Panc1 (cell line): ENCODE measurements around the gene SH3BP2. TPM values are rescaled to one million over a fixed set of nuclear protein-coding genes. Genes with fewer than 3 reads are reported as not detected.

Experiments used
- ATAC-seq: fragments of 200-7000 bp; cut with Tn5 transposase; 2 replicates; pipeline ENCODE4 v1.9.1; 2020; ENCODE audit warnings: mild to moderate bottlenecking, moderate library complexity
- BruUV-seq: library from RNA; stranded (reverse); fragments of 400-500 nt; replicated peaks from 2 replicates; lab custom pipeline; 2021; lab: Mats Ljungman, UMichigan
- CTCF ChIA-PET: fragments of 300-600 bp; sonication (Branson Sonifier 250); formaldehyde crosslinking; loops from one replicate; lab custom pipeline; 2022; ENCODE audit warnings: antibody characterized with exemption; lab: Charles Lee
- POLR2A ChIA-PET: fragments of 300-600 bp; sonication (Branson Sonifier 250); formaldehyde crosslinking; loops from one replicate; lab custom pipeline; 2022; ENCODE audit warnings: antibody characterized with exemption; lab: Charles Lee
- DNase-seq: peaks from one replicate; pipeline ENCODE4 v3.0.0-alpha.2; 2010; ENCODE audit warnings: low read depth, low spot score
- H3K27ac ChIP-seq: 2 replicates; pipeline ENCODE4 v1.5.1; 2011; ENCODE audit warnings: mild to moderate bottlenecking, low read length, inconsistent platforms
- H3K27me3 ChIP-seq: fragments of 200-500 bp; sonication (Bioruptor generic); 2 replicates; pipeline ENCODE4 v1.6.0; 2014; ENCODE audit warnings: low read length, inconsistent platforms; ENCODE audit not compliant: control insufficient read depth, insufficient read depth
- H3K36me3 ChIP-seq: fragments of 200-500 bp; sonication (Bioruptor generic); 2 replicates; pipeline ENCODE4 v1.5.1; 2014; ENCODE audit warnings: inconsistent platforms, mild to moderate bottlenecking, low read length, moderate library complexity; ENCODE audit not compliant: control insufficient read depth, insufficient read depth
- H3K4me1 ChIP-seq: 2 replicates; pipeline ENCODE4 v1.5.1; 2011; ENCODE audit warnings: inconsistent platforms, mild to moderate bottlenecking, low read length, moderate library complexity; ENCODE audit not compliant: control insufficient read depth, insufficient read depth
- H3K4me3 ChIP-seq, 2 experiments: 2 replicates each; pipeline ENCODE4 v1.5.1; 2011 to 2012; ENCODE audit warnings: low read depth in 2 of 2, low read length in 2 of 2, mild to moderate bottlenecking in 2 of 2, inconsistent platforms in 1 of 2, moderate library complexity in 1 of 2
- H3K9me3 ChIP-seq: fragments of 200-500 bp; sonication (Bioruptor generic); 2 replicates; pipeline ENCODE4 v1.5.1; 2014; ENCODE audit warnings: low read depth, mild to moderate bottlenecking, inconsistent platforms, low read length, moderate library complexity; ENCODE audit not compliant: control insufficient read depth, insufficient read depth
- POLR2AphosphoS5 ChIP-seq: IDR thresholded peaks from 2 replicates; pipeline ENCODE4 v1.6.1; 2012; ENCODE audit warnings: mild to moderate bottlenecking, low read depth, low read length, moderate library complexity
- SIN3A ChIP-seq: IDR thresholded peaks from 2 replicates; pipeline ENCODE4 v1.6.1; 2012; ENCODE audit warnings: low read depth, mild to moderate bottlenecking, low read length, moderate library complexity, borderline replicate concordance; ENCODE audit not compliant: insufficient read depth
- TCF7L2 ChIP-seq: IDR thresholded peaks from 2 replicates; pipeline ENCODE4 v1.6.1; 2011; ENCODE audit warnings: mild to moderate bottlenecking, low read depth, low read length, inconsistent platforms
- in situ Hi-C: cut with HindIII; loops from 2 replicates; pipeline ENCODE4 v1.10.0; 2016; ENCODE audit warnings: low sequenced_read_pairs, low pct_unique_long_range_greater_than_20kb
- intact Hi-C: fragments of 100-400 bp; cut with micrococcal nuclease; formaldehyde crosslinking; loops from one replicate; pipeline ENCODE4 v1.10.0; 2022; ENCODE audit not compliant: unreplicated experiment
- total RNA-seq: library from RNA; stranded (reverse); gene quantifications from one replicate; pipeline ENCODE4 v1.2.1, GENCODE V29; 2021; ENCODE audit not compliant: unreplicated experiment
- TF ChIP-seq, protein P1 (sequence below): fragments of 450-650 bp; IDR thresholded peaks from 2 replicates; pipeline ENCODE4 v1.5.1; 2017; ENCODE audit warnings: mild to moderate bottlenecking
- TF ChIP-seq, protein P2 (sequence below), 2 experiments: IDR thresholded peaks; 2 replicates each; pipeline ENCODE4 v1.6.1; 2011 to 2012; ENCODE audit warnings: low read depth in 2 of 2, control low read depth in 1 of 2, low read length in 1 of 2, mild to moderate bottlenecking in 1 of 2, moderate library complexity in 1 of 2; ENCODE audit not compliant: insufficient read depth in 1 of 2

Gene SH3BP2
- total RNA-seq, 1 experiment from 2014 or later, result 93.4 TPM

DNA sequence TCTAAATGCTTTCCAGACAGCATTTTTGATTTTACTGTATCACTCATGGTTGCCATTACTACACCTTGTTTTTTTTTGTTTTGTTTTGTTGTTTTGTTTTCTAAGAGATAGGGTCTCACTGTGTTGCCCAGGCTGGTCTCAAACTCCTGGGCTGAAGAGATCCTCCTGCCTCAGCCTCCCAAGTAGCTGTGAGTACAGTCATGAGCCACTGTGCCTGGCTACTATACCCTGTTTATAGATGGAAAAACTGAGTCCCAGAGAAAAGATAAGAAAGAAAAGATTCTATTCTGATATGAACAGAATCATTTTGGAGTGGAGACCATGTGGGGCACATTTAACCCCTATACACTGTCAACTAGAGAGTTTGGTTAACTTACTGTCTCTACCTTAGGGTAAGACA lies 70.8 kb downstream of the SH3BP2 start:
- POLR2A ChIA-PET, result interaction anchor here (0.6 kb wide), 1 partner anchor 8 kb away, joined by 6 read pairs; no protein-coding TSS in a partner anchor
- H3K36me3 ChIP-seq, result no peaks in the 10 kb centered on the region
- in situ Hi-C loops (no loop called here), intact Hi-C loops (no loop called here)
- CTCF ChIA-PET, result no interaction called here
- no peak for TF ChIP-seq TCF7L2
- no peak for TF ChIP-seq SIN3A
- TF ChIP-seq, protein P1, sequence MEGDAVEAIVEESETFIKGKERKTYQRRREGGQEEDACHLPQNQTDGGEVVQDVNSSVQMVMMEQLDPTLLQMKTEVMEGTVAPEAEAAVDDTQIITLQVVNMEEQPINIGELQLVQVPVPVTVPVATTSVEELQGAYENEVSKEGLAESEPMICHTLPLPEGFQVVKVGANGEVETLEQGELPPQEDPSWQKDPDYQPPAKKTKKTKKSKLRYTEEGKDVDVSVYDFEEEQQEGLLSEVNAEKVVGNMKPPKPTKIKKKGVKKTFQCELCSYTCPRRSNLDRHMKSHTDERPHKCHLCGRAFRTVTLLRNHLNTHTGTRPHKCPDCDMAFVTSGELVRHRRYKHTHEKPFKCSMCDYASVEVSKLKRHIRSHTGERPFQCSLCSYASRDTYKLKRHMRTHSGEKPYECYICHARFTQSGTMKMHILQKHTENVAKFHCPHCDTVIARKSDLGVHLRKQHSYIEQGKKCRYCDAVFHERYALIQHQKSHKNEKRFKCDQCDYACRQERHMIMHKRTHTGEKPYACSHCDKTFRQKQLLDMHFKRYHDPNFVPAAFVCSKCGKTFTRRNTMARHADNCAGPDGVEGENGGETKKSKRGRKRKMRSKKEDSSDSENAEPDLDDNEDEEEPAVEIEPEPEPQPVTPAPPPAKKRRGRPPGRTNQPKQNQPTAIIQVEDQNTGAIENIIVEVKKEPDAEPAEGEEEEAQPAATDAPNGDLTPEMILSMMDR, result no peak
- TF ChIP-seq POLR2AphosphoS5, result no peak
- TF ChIP-seq, protein P2, sequence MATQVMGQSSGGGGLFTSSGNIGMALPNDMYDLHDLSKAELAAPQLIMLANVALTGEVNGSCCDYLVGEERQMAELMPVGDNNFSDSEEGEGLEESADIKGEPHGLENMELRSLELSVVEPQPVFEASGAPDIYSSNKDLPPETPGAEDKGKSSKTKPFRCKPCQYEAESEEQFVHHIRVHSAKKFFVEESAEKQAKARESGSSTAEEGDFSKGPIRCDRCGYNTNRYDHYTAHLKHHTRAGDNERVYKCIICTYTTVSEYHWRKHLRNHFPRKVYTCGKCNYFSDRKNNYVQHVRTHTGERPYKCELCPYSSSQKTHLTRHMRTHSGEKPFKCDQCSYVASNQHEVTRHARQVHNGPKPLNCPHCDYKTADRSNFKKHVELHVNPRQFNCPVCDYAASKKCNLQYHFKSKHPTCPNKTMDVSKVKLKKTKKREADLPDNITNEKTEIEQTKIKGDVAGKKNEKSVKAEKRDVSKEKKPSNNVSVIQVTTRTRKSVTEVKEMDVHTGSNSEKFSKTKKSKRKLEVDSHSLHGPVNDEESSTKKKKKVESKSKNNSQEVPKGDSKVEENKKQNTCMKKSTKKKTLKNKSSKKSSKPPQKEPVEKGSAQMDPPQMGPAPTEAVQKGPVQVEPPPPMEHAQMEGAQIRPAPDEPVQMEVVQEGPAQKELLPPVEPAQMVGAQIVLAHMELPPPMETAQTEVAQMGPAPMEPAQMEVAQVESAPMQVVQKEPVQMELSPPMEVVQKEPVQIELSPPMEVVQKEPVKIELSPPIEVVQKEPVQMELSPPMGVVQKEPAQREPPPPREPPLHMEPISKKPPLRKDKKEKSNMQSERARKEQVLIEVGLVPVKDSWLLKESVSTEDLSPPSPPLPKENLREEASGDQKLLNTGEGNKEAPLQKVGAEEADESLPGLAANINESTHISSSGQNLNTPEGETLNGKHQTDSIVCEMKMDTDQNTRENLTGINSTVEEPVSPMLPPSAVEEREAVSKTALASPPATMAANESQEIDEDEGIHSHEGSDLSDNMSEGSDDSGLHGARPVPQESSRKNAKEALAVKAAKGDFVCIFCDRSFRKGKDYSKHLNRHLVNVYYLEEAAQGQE (IDR thresholded peaks at IDR 0.05; ENCODE audit: insufficient read depth in 1 of 2, low read depth in 2 of 2, low read length in 1 of 2), result no peak
- no peak overlapping the region for H3K4me3 ChIP-seq
- DNase-seq (no peak), ATAC-seq (no peak)
- peaks cover 36% of the 10 kb centered on the region for H3K4me1 ChIP-seq
- H3K27ac ChIP-seq, result no peak overlapping the region
- no TSS peak for BruUV-seq
- no peaks in the 10 kb centered on the region for H3K9me3 ChIP-seq
- H3K27me3 ChIP-seq, result no peaks in the 10 kb centered on the region

DNA sequence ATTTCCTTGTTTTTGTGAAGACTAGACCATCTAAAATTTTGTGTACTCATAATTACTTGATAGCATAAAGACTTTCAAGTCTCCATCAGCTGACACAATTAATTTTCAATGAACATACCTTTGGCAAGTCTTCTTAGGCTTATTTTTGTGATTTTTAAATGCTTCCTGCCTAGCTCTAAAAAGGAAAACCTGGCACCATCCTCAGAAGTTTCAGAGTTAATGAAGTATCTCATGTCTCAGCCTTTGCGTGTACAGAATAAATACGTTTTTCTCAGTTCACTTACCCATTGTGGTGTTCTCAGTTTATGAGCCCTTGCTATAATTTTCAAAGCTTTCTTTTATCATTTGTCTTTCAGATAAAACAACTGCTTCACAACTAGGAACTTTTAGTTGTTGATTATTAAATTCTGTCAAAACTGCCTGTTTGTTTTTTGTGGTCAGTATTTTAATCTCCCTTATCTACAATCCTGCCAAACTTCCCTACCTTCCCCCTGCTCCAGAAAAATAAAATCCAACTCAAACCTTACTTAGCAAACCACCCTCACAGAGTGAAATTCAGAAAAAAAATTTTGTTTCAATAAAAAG lies 72.4 kb downstream of the SH3BP2 start:
- in situ Hi-C loops (no loop called here), intact Hi-C loops (no loop called here)
- no peaks in the 10 kb centered on the region for H3K9me3 ChIP-seq
- DNase-seq (no peak), ATAC-seq (no peak)
- H3K4me1 ChIP-seq, result peaks cover 26% of the 10 kb centered on the region
- POLR2A ChIA-PET, result no interaction called here
- no peaks in the 10 kb centered on the region for H3K27me3 ChIP-seq
- no peaks in the 10 kb centered on the region for H3K36me3 ChIP-seq
- no peak overlapping the region for H3K4me3 ChIP-seq
- TF ChIP-seq TCF7L2 (no peak), SIN3A (no peak), POLR2AphosphoS5 (no peak)
- TF ChIP-seq, protein P2 (IDR thresholded peaks at IDR 0.05; ENCODE audit: insufficient read depth in 1 of 2, low read depth in 2 of 2, low read length in 1 of 2), result no peak
- TF ChIP-seq, protein P1, result no peak
- no peak overlapping the region for H3K27ac ChIP-seq
- no TSS peak for BruUV-seq
- CTCF ChIA-PET, result interaction anchor here (0.6 kb wide), 1 partner anchor 12 kb away, joined by 4 read pairs; no protein-coding TSS in a partner anchor
